ENCODE results near the gene AVL9. TPM values are rescaled to one million over a fixed set of nuclear protein-coding genes. Genes with fewer than 3 reads are reported as not detected.
A peak's percentile ranks its signal among the peaks of the same experiment; 100 is the strongest.
"Not testable (repeated sequence)": the region's sequence is repeated elsewhere in the genome, so short reads cannot be mapped to it uniquely, and the experiment has no call there.

AVL9 gene
- total RNA-seq, 2 donors from 2014 or later = 56.2 to 62.5 TPM

GRCh38 chr7:32481176-32481575, 14.1 kb upstream of the AVL9 start:
- Mint-ChIP-seq H3K27ac (no peak overlapping the region), H3K36me3 (no peaks in the 10 kb centered on the region), H3K9me3 (no peaks in the 10 kb centered on the region)
- DNase-seq (ENCODE audit: low spot score in 2 of 2) = no peak
- no peak for ATAC-seq

- Mint-ChIP-seq H3K27ac (no peak overlapping the region), H3K9me3 (no peaks in the 10 kb centered on the region), H3K36me3 (no peaks in the 10 kb centered on the region)
- no peak for DNase-seq (ENCODE audit: low spot score in 2 of 2)
- no peak for ATAC-seq
Measured at GRCh38 chr7:32481921-32482320, 13.4 kb upstream of the AVL9 start.

- H3K27ac Mint-ChIP-seq = peak overlapping the region; percentile 81 to 95
- no peak for DNase-seq (ENCODE audit: low spot score in 2 of 2)
- ATAC-seq = peak; percentile 32 to 48
- peaks cover 16 to 17% of the 10 kb centered on the region in 2 donors for H3K36me3 Mint-ChIP-seq
- no peaks in the 10 kb centered on the region for H3K9me3 Mint-ChIP-seq
Measured at GRCh38 chr7:32489788-32490126, 5.5 kb upstream of the AVL9 start.

DNA sequence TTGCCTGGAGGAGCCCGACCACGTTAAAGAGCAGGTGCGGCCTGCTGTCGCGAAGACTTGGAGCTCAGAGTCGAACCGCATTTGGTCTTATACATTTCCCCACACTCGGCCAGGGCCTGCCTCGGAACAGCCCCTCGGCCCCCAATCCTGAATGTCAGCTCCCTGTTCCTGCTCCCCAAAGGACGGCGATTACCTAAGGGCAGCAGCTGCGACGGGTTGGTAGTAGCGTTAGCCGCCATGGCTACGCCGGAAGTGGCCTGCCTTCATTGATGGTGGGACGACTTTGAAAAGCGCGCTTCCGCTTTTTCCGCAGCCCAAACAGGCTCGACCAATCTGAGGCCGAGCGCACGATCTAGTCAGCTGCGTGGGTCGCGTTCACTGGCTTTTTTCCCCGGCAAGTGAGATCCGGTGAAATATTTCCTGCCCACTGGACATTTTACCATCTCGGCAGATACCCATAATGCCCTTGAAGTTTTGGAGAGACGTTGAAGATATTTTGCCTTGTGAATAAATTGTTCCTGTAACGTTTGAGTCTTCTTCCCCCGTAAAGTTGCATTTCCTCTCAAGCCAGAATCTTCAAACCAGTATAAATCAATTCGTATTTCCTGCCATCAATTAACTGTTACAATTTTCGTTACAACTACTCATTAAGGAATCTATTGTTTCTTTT, 5.0 kb upstream of the AVL9 start, which contains the start of gene LSM5:
LSM5 (minus strand) TSS at position 254 of the 670 bp plus-strand sequence; CDS start at position 239, 15 bp downstream.
- peaks cover 16 to 17% of the 10 kb centered on the region in 2 donors for H3K36me3 Mint-ChIP-seq
- H3K9me3 Mint-ChIP-seq = no peaks in the 10 kb centered on the region
- peak; percentile 81 to 89 for DNase-seq (ENCODE audit: low spot score in 2 of 2)
- H3K27ac Mint-ChIP-seq = peak within 1 kb of the TSS; percentile 81 to 95
- ATAC-seq = peak; percentile 81 to 85

DNA sequence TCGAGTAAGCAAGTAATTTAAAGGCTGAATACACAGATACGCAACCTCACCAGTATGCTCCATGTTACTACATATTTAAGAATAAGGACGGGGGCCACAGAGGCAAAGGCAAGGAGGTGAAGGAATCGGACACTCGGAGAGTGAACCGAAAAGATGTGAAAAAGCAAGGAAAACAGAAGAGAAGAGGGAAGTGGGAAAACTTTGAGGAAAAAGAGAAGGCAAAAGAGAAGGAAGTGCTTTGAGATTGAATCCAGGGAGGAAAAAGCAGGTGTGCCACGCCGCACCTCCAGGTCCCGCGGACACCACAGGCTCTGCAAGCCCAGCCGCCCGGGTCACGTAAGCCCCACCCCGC, 367 bp upstream of the AVL9 start:
- Mint-ChIP-seq H3K27ac (peak overlapping the region; percentile 86 to 89), H3K9me3 (no peaks in the 10 kb centered on the region), H3K36me3 (peaks cover 11 to 24% of the 10 kb centered on the region in 2 donors)
- no peak for ATAC-seq
- DNase-seq (ENCODE audit: low spot score in 2 of 2) = no peak

GRCh38 chr7:32496052-32496813, 944 bp downstream of the AVL9 start:
- ATAC-seq = no peak
- Mint-ChIP-seq H3K36me3 (peaks cover 8 to 32% of the 10 kb centered on the region in 2 donors), H3K9me3 (no peaks in the 10 kb centered on the region), H3K27ac (peak overlapping the region; percentile 89 to 96)
- DNase-seq (ENCODE audit: low spot score in 2 of 2) = no peak

DNA sequence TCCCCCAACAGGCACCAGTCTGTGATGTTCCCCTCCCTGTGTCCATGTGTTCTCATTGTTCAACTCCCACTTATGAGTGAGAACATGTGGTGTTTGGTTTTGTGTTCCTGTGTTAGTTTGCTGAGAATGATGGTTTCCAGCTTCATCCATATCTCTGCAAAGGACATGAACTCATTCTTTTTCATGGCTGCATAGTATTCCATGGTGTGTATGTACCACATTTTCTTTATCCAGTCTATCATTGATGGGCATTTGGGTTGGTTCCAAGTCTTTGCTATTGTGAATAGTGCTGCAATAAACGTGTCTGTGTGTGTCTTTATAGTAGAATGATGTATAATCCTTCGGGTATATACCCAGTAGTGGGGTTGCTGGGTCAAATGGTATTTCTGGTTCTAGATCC, 4.5 kb downstream of the AVL9 start:
- not testable (repeated sequence) for ATAC-seq; H3K9me3 Mint-ChIP-seq; DNase-seq (ENCODE audit: low spot score in 2 of 2); H3K27ac Mint-ChIP-seq
- peaks cover 8 to 32% of the 10 kb centered on the region in 2 donors for H3K36me3 Mint-ChIP-seq

- not testable (repeated sequence) for H3K9me3 Mint-ChIP-seq; DNase-seq (ENCODE audit: low spot score in 2 of 2); ATAC-seq
- H3K27ac Mint-ChIP-seq = peak overlapping the region in 1 of 2 donors; percentile 82
- peaks cover 8 to 32% of the 10 kb centered on the region in 2 donors for H3K36me3 Mint-ChIP-seq
Measured at GRCh38 chr7:32500216-32500615, 4.9 kb downstream of the AVL9 start.

GRCh38 chr7:32500922-32501341, 5.6 kb downstream of the AVL9 start:
- Mint-ChIP-seq H3K36me3 (peaks cover 6 to 31% of the 10 kb centered on the region in 2 donors), H3K9me3 (no peaks in the 10 kb centered on the region), H3K27ac (peak overlapping the region; percentile 48 to 82)
- DNase-seq (ENCODE audit: low spot score in 2 of 2) (no peak), ATAC-seq (peak in 1 of 2 donors; percentile 22)

GRCh38 chr7:32501522-32501921, 6.2 kb downstream of the AVL9 start:
- peaks cover under 1 to 30% of the 10 kb centered on the region in 2 donors for H3K36me3 Mint-ChIP-seq
- H3K9me3 Mint-ChIP-seq = no peaks in the 10 kb centered on the region
- ATAC-seq (peak in 1 of 2 donors; percentile 9), DNase-seq (ENCODE audit: low spot score in 2 of 2) (no peak)
- H3K27ac Mint-ChIP-seq = peak overlapping the region in 1 of 2 donors; percentile 82

DNA sequence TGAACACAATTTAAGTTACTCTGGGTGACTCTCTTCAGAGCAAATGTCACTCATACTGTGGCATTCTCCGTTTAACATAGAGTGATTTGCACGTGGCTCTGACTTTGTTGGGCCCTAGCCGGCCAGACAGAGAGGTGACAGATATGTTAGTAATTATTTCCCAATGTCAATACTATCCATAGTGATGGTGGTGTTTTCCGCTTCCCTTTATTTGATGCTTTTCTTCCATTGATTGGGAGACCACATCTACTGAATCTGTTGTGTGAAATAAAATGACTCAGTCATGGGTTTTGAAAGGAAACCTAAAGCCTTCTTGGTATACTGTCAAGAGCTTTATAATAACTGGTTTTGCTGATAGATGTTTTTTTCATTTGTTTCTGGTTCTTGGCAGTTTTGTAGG, 7.4 kb downstream of the AVL9 start:
- H3K36me3 Mint-ChIP-seq = peaks cover 0 to 22% of the 10 kb centered on the region in 2 donors
- peak overlapping the region; percentile 85 to 87 for H3K27ac Mint-ChIP-seq
- no peaks in the 10 kb centered on the region for H3K9me3 Mint-ChIP-seq
- DNase-seq (ENCODE audit: low spot score in 2 of 2) (no peak), ATAC-seq (peak; percentile 72 to 83)

- peak; percentile 84 to 92 for ATAC-seq
- Mint-ChIP-seq H3K27ac (peak overlapping the region; percentile 78 to 93), H3K36me3 (peaks cover 0 to 29% of the 10 kb centered on the region in 2 donors), H3K9me3 (no peaks in the 10 kb centered on the region)
- no peak for DNase-seq (ENCODE audit: low spot score in 2 of 2)
Measured at GRCh38 chr7:32506266-32507054, 11.2 kb downstream of the AVL9 start.

DNA sequence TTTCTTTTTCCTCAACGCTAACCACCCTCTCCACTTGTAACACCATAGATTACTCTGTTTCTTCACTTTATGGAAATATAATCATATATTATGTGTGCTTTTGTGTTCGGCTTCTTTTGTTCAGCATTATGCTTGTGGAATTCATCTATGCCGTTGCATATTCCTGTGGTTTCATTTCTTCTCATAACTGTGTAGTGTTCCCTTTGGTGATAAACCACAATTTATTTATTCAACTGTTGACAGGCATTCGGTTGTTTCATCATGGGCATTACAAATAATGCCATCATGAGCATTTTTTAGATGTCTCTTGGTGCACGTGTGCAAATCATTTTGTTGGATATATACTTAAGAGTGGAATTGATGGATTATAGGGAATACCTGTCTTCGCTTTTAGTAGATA, 12.1 kb downstream of the AVL9 start:
- Mint-ChIP-seq H3K27ac (no peak overlapping the region), H3K9me3 (no peaks in the 10 kb centered on the region), H3K36me3 (peaks cover 0 to 34% of the 10 kb centered on the region in 2 donors)
- ATAC-seq = no peak
- DNase-seq (ENCODE audit: low spot score in 2 of 2) = no peak

DNA sequence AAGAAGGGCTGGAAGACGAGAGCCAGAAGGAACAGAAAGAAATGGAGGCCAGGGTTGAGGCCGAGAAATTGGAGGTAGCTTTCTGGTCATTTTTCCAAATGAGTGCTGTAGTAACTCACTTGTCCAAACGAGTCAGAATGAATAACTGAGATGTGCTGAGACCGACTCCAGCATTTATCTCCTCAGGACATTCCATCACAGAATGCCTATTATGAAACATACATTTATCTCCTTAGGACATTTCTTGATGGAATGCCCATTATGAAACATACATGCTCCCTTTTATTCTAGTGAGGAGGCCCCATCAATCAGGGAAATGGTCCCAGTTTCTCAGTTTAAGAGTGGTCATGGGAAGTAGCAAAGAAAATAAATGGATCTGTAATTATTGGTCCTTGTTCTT, 16.5 kb downstream of the AVL9 start:
- DNase-seq (ENCODE audit: low spot score in 2 of 2) = no peak
- Mint-ChIP-seq H3K9me3 (peaks cover 0 to 7% of the 10 kb centered on the region in 2 donors), H3K27ac (peak overlapping the region; percentile 47 to 71), H3K36me3 (peaks cover 2 to 58% of the 10 kb centered on the region in 2 donors)
- ATAC-seq = no peak

DNA sequence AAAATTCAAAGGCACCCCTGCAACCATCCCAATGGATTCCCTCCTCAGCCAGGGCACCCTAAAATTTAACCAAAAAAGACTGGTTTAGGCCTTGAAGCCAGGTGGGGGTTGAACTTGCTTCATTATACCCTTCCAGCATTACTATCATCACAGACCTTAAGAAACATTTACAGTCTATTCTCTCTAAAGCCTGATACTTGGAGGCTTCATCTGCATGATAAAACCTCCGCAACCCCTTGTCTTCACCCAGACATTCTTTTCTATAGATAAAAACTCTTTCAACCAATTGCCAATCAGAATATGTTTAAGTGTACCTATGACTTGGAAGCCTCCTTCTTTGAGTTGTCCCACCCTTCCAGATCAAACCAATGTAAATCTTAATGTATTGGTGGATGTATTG, 17.9 kb downstream of the AVL9 start:
- ATAC-seq (no peak), DNase-seq (ENCODE audit: low spot score in 2 of 2) (no peak)
- peaks cover 0 to 10% of the 10 kb centered on the region in 2 donors for H3K9me3 Mint-ChIP-seq
- peaks cover 10 to 70% of the 10 kb centered on the region in 2 donors for H3K36me3 Mint-ChIP-seq
- H3K27ac Mint-ChIP-seq = no peak overlapping the region

DNA sequence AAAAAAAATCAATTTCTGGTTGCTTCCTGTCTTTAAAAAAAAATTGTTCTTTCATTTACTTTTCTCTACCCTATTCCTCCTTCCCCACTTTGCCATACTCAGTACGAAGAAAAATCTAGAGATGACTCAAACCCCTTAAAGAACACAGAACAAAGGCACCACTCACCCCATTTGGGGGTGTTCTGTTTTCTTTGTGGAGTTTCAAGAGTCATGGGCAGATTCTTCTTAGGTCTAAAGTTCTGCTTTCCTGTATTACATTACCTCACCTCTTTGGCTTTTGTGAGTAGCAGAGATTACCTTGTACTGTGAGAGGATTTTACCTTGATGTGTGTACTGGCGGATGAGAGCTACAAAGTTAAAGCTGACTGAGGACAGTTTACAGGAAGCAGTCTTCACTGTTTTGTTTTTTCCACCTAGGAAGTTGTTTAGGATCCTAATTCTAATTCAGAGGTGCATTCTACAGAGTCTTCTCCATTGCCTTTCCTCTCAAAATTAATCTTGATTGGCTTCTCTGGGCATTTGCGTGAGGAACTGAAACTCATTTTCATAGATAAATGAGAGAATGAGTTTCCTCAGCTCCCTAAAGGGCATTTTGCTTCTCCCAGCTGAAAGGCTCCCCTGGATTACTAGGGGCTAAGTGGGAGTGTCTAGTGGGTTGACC, 20.7 kb downstream of the AVL9 start:
- Mint-ChIP-seq H3K9me3 (peaks cover 8 to 23% of the 10 kb centered on the region in 2 donors), H3K27ac (peak overlapping the region; percentile 85 to 88), H3K36me3 (peaks cover 24 to 70% of the 10 kb centered on the region in 2 donors)
- ATAC-seq (peak; percentile 81 to 93), DNase-seq (ENCODE audit: low spot score in 2 of 2) (no peak)

All from activated naive CD4-positive, alpha-beta T cell treated with anti-CD3 and anti-CD28 coated beads, Interleukin-2, amount 50 U/mL, for 72 hours (primary cell).